SK-N-MC (cell line): ENCODE measurements around the gene ANGPTL2.

ENCODE experiments used
- DNase-seq: peaks from one replicate; pipeline ENCODE4 v3.0.0-alpha.2; 2011; ENCODE audit warnings: low read depth, low spot score
- H3K27ac ChIP-seq: fragments of 200-600 bp; sonication (generic); 2 replicates; pipeline ENCODE4 v1.5.1; 2016; ENCODE audit warnings: mixed run types
- H3K36me3 ChIP-seq: fragments of 200-600 bp; sonication (generic); 2 replicates; pipeline ENCODE4 v1.6.1; 2017; ENCODE audit warnings: antibody characterized with exemption, low read length, mixed read lengths; ENCODE audit not compliant: insufficient read depth
- H3K4me3 ChIP-seq: fragments of 200-600 bp; sonication (generic); 2 replicates; pipeline ENCODE4 v1.5.1; 2016
- H3K9ac ChIP-seq: fragments of 200-600 bp; sonication (generic); 2 replicates; pipeline ENCODE4 v1.8.0; 2017; ENCODE audit warnings: mixed run types, mixed read lengths; ENCODE audit not compliant: insufficient read length
- H3K9me3 ChIP-seq: fragments of 200-600 bp; sonication (generic); 2 replicates; pipeline ENCODE4 v1.6.1; 2017; ENCODE audit warnings: low read depth, mild to moderate bottlenecking, antibody characterized with exemption, low read length, moderate library complexity, mixed read lengths
- EZH2 ChIP-seq: fragments of 200-600 bp; sonication (generic); IDR thresholded peaks from one replicate; pipeline ENCODE4 v1.6.1; 2017; ENCODE audit warnings: antibody characterized with exemption
- FOXP2 ChIP-seq: optimal IDR thresholded peaks from 2 replicates; pipeline ENCODE3; 2011; ENCODE audit warnings: mild to moderate bottlenecking, moderate library complexity; ENCODE audit not compliant: insufficient read depth; ENCODE audit errors: extremely low read length, control extremely low read depth
- POLR2AphosphoS5 ChIP-seq: IDR thresholded peaks from 2 replicates; pipeline ENCODE4 v1.6.1; 2012; ENCODE audit warnings: mild to moderate bottlenecking, low read depth, low read length, borderline replicate concordance

The ANGPTL2 gene

DNA sequence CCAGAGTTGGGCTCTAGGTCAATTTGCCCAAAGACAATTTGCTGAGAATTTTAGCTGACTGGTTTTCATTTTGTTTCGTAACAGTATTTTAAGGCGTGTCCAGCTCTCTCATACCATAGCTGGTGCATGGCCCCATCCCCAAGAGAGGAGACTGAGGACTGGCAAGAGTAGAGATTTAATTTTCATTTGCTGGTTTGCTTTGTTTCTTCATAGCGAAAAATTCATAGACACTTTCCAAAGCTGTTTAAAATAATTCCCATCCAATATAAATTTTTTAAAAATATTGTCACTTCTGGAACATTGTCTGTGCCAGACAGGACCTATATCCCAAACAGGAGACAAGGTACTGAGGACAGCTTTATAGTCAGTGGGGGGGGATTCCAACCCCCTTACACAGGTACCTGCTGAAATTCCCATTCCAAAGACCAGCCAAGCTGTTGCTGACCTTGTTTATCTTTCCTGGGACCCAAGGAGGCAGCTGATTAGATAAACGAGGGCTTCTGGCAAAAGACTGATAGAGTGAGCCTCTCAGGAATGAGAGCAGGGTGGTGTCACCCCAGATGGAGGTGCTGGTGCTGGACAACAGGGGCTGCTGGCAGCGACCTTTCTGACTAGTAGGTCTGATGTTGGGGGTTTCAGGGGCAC is 6.8 kb upstream of the ANGPTL2 start:
- Histone ChIP-seq H3K4me3 (no peak overlapping the region), H3K9ac (no peak overlapping the region), H3K27ac (no peak overlapping the region), H3K36me3 (no peaks in the 10 kb centered on the region), H3K9me3 (no peaks in the 10 kb centered on the region)
- TF ChIP-seq FOXP2 = no peak
- no peak for TF ChIP-seq EZH2
- TF ChIP-seq POLR2AphosphoS5 = no peak
- no peak for DNase-seq

DNA sequence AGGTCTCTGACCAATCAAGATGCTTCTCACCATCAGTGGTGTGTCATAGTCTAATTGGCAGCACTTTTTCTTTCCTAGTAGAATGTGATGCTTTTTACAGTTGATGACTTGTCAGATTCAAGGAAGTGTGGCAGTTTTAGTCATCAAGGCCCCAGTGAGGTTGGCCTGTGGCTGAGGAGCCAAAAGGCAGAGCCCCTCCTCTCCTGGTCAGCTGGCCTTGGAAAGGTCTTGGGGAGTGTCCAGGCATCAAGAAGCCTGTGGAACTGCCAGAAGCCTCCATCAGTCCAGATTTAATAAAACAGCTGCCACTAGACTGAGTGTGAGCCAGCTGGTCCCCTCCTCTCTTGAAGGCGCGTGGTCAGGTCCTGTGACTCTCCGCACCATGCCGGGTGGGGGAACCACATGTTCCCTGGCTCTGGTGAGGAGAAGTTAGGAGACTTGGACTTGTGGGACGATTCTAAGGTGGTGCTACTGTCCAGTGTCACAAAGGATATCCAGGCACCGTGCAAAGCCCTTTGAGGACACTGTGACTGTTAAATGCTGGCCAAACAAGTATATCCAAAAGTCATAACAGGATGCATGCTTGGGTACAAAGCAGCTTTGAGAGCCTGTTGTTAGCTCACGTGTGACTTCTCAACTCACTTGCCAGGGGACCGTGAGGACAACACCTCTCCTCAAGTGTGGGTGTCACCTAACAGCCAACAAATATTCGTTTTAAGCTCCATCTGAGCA is 6.1 kb upstream of the ANGPTL2 start:
- Histone ChIP-seq H3K9me3 (no peaks in the 10 kb centered on the region), H3K9ac (no peak overlapping the region), H3K4me3 (no peak overlapping the region), H3K36me3 (no peaks in the 10 kb centered on the region), H3K27ac (no peak overlapping the region)
- DNase-seq = no peak
- TF ChIP-seq EZH2 (no peak), POLR2AphosphoS5 (no peak), FOXP2 (no peak)

DNA sequence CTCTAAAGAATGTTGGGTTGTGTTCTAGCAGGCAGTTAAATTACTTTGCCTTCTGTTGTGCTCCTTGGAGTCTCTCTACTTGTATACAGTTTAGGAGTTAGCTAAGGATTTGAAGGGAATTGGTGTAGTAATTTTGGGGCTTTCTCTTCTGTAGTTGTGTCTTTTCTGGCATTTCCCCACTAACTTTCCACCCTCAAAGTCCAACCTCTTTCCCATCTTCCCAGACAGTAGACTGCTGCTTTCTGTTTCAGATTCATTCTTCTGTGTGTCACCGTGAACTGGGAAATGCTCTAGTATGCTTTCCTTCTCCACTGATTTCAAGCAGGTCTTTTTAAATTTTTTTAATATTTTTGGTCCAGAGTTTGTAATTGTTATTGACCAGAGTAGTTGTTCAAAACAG is 4.5 kb upstream of the ANGPTL2 start:
- TF ChIP-seq POLR2AphosphoS5 (no peak), FOXP2 (no peak)
- no peak for DNase-seq
- Histone ChIP-seq H3K27ac (no peak overlapping the region), H3K4me3 (no peak overlapping the region), H3K9me3 (no peaks in the 10 kb centered on the region), H3K9ac (no peak overlapping the region), H3K36me3 (no peaks in the 10 kb centered on the region)

DNA sequence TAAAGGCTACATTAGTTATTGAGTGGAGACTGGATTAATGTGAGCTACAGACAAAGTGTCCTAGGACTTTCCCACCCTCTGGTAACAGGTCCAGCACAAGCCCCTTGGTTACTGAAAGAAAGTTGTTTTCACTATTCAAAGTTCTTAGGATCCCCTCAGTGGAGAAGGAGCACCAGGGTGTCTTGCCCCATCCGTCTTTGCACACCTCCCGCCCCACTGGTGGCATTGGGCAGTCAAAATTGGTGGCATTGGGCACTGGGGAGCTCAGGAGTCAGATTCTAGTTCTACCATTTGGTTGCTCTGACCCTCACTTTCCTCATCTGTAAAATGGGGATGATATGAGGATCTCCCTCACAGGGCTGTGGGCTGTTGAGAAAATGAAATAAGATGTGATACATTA is 2.4 kb upstream of the ANGPTL2 start:
- H3K9ac ChIP-seq = no peak overlapping the region
- H3K27ac ChIP-seq = no peak overlapping the region

DNA sequence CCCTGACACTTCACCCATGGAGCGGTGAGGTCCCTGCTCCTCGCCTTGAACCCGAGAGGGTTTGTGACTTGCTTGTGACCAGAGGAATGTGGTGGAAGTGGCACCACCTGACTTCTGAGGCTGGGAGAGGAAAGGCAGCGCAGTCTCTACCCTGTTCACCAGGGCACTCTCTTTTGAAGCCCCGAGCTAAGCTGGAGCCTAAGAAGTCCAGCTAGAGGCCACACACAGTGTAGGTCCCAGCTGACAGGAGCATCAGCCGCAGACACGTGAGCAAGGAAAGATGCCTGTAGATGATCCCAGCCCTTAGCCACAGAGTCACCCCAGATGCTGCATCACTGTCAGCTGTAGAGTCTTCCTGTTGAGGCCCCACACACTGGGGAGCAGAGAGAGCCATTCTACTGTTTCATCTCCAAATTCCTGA is 1.7 kb upstream of the ANGPTL2 start:
- Histone ChIP-seq H3K9ac (no peak overlapping the region), H3K36me3 (no peaks in the 10 kb centered on the region), H3K27ac (no peak overlapping the region), H3K4me3 (no peak overlapping the region), H3K9me3 (no peaks in the 10 kb centered on the region)
- no peak for TF ChIP-seq EZH2
- no peak for DNase-seq

More for the DNA sequence above, 2.4 kb upstream of the ANGPTL2 start:
- no peaks in the 10 kb centered on the region for H3K36me3 ChIP-seq
- DNase-seq = no peak
- no peak overlapping the region for H3K4me3 ChIP-seq
- no peaks in the 10 kb centered on the region for H3K9me3 ChIP-seq
- no peak for TF ChIP-seq POLR2AphosphoS5

DNA sequence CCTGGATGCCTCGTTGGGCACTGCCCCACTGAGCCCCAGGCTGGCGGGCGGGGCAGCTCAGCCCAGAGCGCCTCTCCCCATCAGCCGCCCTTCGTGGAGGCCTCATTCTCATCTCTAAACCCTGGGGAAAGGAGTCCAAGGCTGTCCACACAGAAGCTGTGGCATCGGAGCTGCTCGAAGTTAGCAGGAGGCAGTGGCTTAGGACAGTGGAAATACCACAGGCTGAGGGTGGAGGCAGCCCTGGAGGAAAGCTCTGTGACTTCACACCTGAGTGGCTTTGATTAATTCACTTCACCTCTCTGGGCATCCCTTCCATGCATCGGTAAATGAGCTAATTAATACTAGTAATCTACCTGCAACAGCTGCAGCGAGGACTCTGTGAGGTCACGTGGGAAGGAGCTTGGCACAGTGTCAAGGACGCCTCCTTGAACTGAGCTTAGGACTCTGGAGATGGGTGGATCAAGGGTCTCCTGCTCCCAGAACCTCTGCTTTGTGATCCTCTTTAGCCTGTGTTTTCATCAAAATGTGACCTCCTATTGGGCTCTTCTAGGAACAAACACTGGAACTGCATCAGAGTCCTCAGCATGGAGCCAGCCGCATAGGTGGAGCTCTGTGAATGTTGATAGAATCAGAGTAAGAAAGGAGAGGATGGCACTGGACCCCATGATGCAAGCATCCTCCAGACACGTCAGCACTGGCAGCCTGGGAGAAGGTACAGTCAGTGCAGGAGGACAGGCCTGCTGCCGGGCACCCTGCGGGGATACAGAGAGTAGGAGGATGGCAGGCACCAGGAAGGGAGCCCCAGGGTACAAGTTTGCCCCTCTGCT is 842 bp upstream of the ANGPTL2 start:
- no peak for DNase-seq
- Histone ChIP-seq H3K36me3 (no peaks in the 10 kb centered on the region), H3K9me3 (no peaks in the 10 kb centered on the region), H3K9ac (no peak overlapping the region), H3K27ac (no peak overlapping the region), H3K4me3 (0 out of 2 replicates have a peak overlapping the region, but pooled peaks have one; percentile 33)
- TF ChIP-seq FOXP2 (no peak), EZH2 (no peak), POLR2AphosphoS5 (no peak)

DNA sequence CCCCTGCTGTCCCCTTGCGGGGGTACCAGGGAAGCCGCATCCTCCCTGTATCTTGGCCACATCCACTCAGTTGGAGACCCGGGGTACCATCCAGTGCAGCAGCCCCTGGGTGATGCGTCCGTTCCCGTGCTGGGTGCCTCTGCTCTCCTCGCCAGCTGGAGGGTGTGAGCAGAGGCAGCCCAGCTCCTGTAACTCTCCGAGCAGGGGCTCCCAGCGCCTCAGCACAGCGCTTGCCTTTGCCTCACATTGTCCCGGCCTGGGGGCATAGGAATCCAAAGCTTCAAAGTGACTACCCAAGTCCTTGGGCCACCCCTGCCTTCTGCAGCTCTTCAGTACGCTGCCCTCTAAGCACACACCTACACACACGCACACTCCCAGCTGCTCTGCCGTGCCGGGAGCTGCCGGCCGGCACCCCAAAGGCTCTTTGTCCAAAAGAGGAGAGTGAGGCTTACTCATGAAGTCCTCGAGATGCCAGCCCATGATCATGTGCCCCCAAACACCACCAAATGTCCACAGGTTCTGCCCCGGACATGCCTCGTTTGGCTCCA is 733 bp downstream of the ANGPTL2 start:
- H3K36me3 ChIP-seq = no peaks in the 10 kb centered on the region
- H3K9me3 ChIP-seq = no peaks in the 10 kb centered on the region
- no peak overlapping the region for H3K27ac ChIP-seq
- H3K4me3 ChIP-seq = no peak overlapping the region
- DNase-seq = no peak
- H3K9ac ChIP-seq = no peak overlapping the region
- TF ChIP-seq POLR2AphosphoS5 = no peak
- TF ChIP-seq EZH2 = no peak
- TF ChIP-seq FOXP2 = no peak

DNA sequence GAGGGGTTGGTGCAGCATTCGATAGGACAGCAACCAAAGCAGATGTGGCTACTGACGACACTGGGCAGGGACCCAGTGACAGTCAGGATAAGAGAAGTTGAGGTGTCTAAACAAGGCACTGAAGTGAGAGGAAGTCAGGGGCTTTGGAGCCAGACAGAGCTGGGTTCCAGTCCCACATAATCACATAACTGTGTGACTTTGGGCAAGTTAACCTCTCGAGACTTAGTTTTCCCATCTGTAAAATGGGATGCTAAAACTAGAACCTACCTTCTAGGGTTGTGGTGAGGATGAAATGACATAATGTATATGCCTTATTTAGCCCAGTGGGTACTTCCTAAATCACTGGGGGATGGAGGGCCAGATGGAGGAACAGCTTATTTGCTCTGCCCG is 3.1 kb downstream of the ANGPTL2 start:
- Histone ChIP-seq H3K4me3 (no peak overlapping the region), H3K36me3 (no peaks in the 10 kb centered on the region), H3K9me3 (no peaks in the 10 kb centered on the region), H3K9ac (no peak overlapping the region), H3K27ac (no peak overlapping the region)
- no peak for DNase-seq
- TF ChIP-seq POLR2AphosphoS5 = no peak
- TF ChIP-seq EZH2 = no peak
- TF ChIP-seq FOXP2 = no peak
